Neural crest cell (in vitro differentiated cells): ENCODE data around the gene EEPD1. TPM values are rescaled to one million over a fixed set of nuclear protein-coding genes. Genes with fewer than 3 reads are reported as not detected.

Experiments used
- DNase-seq: peaks from one replicate; pipeline ENCODE4 v3.0.0; 2021; ENCODE audit warnings: low read depth, mixed read lengths, low spot score
- H3K27ac Mint-ChIP-seq: one replicate; pipeline ENCODE4 v1.8.0; 2021; ENCODE audit warnings: mild to moderate bottlenecking, mixed read lengths; ENCODE audit not compliant: unreplicated experiment
- H3K27me3 Mint-ChIP-seq: 2 replicates; pipeline ENCODE4 v1.8.0; 2021; ENCODE audit warnings: low read depth, mild to moderate bottlenecking, mixed read lengths
- H3K36me3 Mint-ChIP-seq: 2 replicates; pipeline ENCODE4 v1.8.0; 2021; ENCODE audit warnings: low read depth, mild to moderate bottlenecking, mixed read lengths
- H3K4me1 Mint-ChIP-seq: 2 replicates; pipeline ENCODE4 v1.8.0; 2021; ENCODE audit warnings: mixed read lengths
- H3K4me3 Mint-ChIP-seq: one replicate; pipeline ENCODE4 v1.8.0; 2021; ENCODE audit warnings: mild to moderate bottlenecking, mixed read lengths
- H3K9me3 Mint-ChIP-seq: 2 replicates; pipeline ENCODE4 v1.8.0; 2021; ENCODE audit warnings: mixed read lengths
- total RNA-seq: library from RNA; stranded (reverse); gene quantifications from 2 replicates; pipeline ENCODE4 v1.2.1, GENCODE V29; 2021
- TF ChIP-seq, protein P1 (sequence below): fragments of 200-600 bp; sonication (generic); conservative IDR thresholded peaks from 2 replicates; pipeline ENCODE4 v1.5.0; 2021; ENCODE audit warnings: antibody characterized with exemption, mild to moderate bottlenecking

The EEPD1 gene
- total RNA-seq, 1 donor from 2014 or later, result 5.5 TPM

GRCh38 chr7:36279200-36279925, 126.3 kb downstream of the EEPD1 start:
- no peak overlapping the region for H3K4me3 Mint-ChIP-seq
- peaks cover 5% of the 10 kb centered on the region for H3K27me3 Mint-ChIP-seq
- no peaks in the 10 kb centered on the region for H3K36me3 Mint-ChIP-seq
- no peak for DNase-seq
- TF ChIP-seq, protein P1, sequence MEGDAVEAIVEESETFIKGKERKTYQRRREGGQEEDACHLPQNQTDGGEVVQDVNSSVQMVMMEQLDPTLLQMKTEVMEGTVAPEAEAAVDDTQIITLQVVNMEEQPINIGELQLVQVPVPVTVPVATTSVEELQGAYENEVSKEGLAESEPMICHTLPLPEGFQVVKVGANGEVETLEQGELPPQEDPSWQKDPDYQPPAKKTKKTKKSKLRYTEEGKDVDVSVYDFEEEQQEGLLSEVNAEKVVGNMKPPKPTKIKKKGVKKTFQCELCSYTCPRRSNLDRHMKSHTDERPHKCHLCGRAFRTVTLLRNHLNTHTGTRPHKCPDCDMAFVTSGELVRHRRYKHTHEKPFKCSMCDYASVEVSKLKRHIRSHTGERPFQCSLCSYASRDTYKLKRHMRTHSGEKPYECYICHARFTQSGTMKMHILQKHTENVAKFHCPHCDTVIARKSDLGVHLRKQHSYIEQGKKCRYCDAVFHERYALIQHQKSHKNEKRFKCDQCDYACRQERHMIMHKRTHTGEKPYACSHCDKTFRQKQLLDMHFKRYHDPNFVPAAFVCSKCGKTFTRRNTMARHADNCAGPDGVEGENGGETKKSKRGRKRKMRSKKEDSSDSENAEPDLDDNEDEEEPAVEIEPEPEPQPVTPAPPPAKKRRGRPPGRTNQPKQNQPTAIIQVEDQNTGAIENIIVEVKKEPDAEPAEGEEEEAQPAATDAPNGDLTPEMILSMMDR, result no peak
- H3K9me3 Mint-ChIP-seq, result no peaks in the 10 kb centered on the region
- H3K27ac Mint-ChIP-seq, result no peak overlapping the region
- peaks cover 48% of the 10 kb centered on the region for H3K4me1 Mint-ChIP-seq

- Mint-ChIP-seq H3K27me3 (peaks cover 5% of the 10 kb centered on the region), H3K4me1 (peaks cover 48% of the 10 kb centered on the region), H3K27ac (no peak overlapping the region), H3K36me3 (no peaks in the 10 kb centered on the region), H3K4me3 (no peak overlapping the region), H3K9me3 (no peaks in the 10 kb centered on the region)
- no peak for DNase-seq
- TF ChIP-seq, protein P1, result no peak
Measured at GRCh38 chr7:36279926-36280315, 126.9 kb downstream of the EEPD1 start.

DNA sequence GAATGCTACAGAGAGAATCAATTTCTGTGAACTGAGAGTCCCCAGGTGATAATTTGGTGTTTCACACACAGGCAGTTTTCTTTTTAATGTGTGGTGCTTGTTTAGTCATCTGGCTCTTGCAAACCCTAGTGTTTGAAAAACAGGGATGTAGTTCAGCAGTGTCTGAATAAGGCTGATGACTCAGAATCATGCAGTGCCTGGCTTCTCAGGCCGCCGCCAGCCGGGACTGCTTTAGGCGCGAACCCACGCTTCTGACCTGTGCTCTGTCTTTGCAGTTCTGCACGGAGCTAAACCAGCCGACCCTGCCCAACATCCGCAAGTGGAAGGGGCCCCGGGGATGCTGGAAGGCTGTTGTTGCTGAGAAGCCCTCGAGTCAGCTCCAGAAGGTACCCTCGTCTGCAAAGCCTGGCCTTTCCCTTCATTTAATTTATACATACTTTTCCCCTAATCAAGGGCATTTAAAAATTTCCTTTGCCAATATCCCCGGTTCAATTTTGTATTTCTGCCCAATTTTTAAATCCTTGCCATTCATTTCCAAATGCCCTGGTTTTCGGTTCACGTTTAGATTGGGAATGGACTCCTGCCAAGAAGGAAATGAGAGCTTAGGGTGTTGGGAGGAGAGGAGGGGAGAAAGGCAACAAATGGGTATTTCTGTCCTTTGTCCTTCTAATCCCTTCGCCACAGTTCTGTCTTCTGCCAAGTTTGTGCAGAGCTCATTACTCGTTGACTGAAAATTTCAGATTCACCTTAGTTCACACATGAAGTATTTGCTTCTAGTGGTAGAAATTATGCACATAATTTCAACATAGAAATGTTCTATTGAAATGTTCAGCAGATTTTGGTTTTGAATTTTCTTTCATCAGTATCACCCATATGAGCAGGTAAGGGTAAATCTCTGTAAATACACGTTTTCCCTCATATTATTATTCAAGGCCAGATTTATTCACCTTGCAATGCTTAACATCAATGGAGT, 128.1 kb downstream of the EEPD1 start:
- peaks cover 48% of the 10 kb centered on the region for H3K4me1 Mint-ChIP-seq
- H3K9me3 Mint-ChIP-seq, result no peaks in the 10 kb centered on the region
- H3K4me3 Mint-ChIP-seq, result no peak overlapping the region
- TF ChIP-seq, protein P1, result no peak
- no peak for DNase-seq
- no peaks in the 10 kb centered on the region for H3K36me3 Mint-ChIP-seq
- peaks cover 5% of the 10 kb centered on the region for H3K27me3 Mint-ChIP-seq
- no peak overlapping the region for H3K27ac Mint-ChIP-seq

DNA sequence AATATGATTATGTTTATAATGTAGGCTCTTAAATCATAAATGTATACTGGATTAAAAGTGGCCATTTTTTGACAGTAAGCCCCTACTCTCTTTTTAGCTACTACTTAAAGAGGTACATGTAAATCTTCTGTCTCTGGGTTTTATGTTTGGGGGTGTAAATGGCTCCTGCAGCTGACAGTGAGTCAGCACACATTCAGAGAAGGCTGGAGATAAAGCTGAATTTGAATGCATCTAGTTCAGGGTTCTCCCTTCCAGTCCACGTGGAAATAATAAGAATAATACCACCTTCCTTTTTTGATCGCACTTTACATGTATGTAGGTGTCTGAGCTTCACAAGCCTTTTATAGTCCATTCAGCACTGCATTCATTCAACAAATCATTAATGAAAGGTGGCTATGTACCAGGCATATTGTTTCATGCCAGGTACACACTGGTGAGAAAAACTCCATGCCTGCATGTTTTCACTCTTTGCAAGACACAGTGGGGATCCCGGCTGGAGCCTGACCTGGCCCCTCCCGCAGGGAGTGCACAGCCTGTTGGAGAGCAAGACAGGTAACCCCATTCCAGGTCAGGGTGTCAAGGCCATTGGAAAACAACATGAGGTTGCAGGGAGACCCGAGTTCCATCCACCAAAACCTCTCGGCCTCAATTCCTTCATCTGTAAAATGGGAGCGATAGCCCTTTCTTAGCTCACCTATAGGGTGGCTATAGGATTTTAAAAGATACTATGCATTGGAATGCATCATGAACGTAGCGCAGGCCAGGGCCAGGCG, 129.1 kb downstream of the EEPD1 start:
- TF ChIP-seq, protein P1, result no peak
- no peak for DNase-seq
- peaks cover 5% of the 10 kb centered on the region for H3K27me3 Mint-ChIP-seq
- peaks cover 42% of the 10 kb centered on the region for H3K4me1 Mint-ChIP-seq
- no peak overlapping the region for H3K4me3 Mint-ChIP-seq
- H3K36me3 Mint-ChIP-seq, result no peaks in the 10 kb centered on the region
- no peak overlapping the region for H3K27ac Mint-ChIP-seq
- no peaks in the 10 kb centered on the region for H3K9me3 Mint-ChIP-seq

- TF ChIP-seq, protein P1, result no peak
- DNase-seq, result no peak
- peaks cover 46% of the 10 kb centered on the region for H3K4me1 Mint-ChIP-seq
- no peak overlapping the region for H3K27ac Mint-ChIP-seq
- H3K4me3 Mint-ChIP-seq, result no peak overlapping the region
- H3K27me3 Mint-ChIP-seq, result peaks cover 5% of the 10 kb centered on the region
- H3K9me3 Mint-ChIP-seq, result no peaks in the 10 kb centered on the region
- peaks cover 2% of the 10 kb centered on the region for H3K36me3 Mint-ChIP-seq
Measured at GRCh38 chr7:36283181-36283580, 130.1 kb downstream of the EEPD1 start.
